ENCODE results near the gene PPP1R16B.
"Not testable (repeated sequence)": the region's sequence is repeated elsewhere in the genome, so short reads cannot be mapped to it uniquely, and the experiment has no call there.

PPP1R16B gene

GRCh38 chr20:38790200-38791053 lies 15.1 kb upstream of the PPP1R16B start:
- H3K4me1 ChIP-seq (ENCODE audit: control insufficient read depth in 1 of 2, insufficient read depth in 2 of 2, low read length in 2 of 2), result no peaks in the 10 kb centered on the region
- no peak overlapping the region for H3K27ac ChIP-seq (ENCODE audit: low read depth, low read length)
- no peak overlapping the region for H3K9ac ChIP-seq (ENCODE audit: low read depth in 1 of 2, low read length in 2 of 2)
- H3K27me3 ChIP-seq (ENCODE audit: control insufficient read depth in 1 of 2, insufficient read depth in 2 of 2, low read length in 2 of 2), result no peaks in the 10 kb centered on the region
- no peaks in the 10 kb centered on the region for H3K9me3 ChIP-seq (ENCODE audit: control insufficient read depth in 1 of 2, low read length in 2 of 2)
- no peak overlapping the region for H3K4me3 ChIP-seq (ENCODE audit: low read depth in 1 of 2, low read length in 2 of 2)
- H3K36me3 ChIP-seq (ENCODE audit: control insufficient read depth in 1 of 2, insufficient read depth in 2 of 2, low read length in 2 of 2), result no peaks in the 10 kb centered on the region

- Histone ChIP-seq H3K4me3 (ENCODE audit: low read depth in 1 of 2, low read length in 2 of 2) (no peak overlapping the region), H3K9me3 (ENCODE audit: control insufficient read depth in 1 of 2, low read length in 2 of 2) (no peaks in the 10 kb centered on the region), H3K27ac (ENCODE audit: low read depth, low read length) (no peak overlapping the region), H3K4me1 (ENCODE audit: control insufficient read depth in 1 of 2, insufficient read depth in 2 of 2, low read length in 2 of 2) (no peaks in the 10 kb centered on the region), H3K36me3 (ENCODE audit: control insufficient read depth in 1 of 2, insufficient read depth in 2 of 2, low read length in 2 of 2) (no peaks in the 10 kb centered on the region), H3K9ac (ENCODE audit: low read depth in 1 of 2, low read length in 2 of 2) (no peak overlapping the region), H3K27me3 (ENCODE audit: control insufficient read depth in 1 of 2, insufficient read depth in 2 of 2, low read length in 2 of 2) (no peaks in the 10 kb centered on the region)
These were observed 14.2 kb upstream of the PPP1R16B start for GRCh38 chr20:38791291-38791690.

- Histone ChIP-seq H3K9ac (ENCODE audit: low read depth in 1 of 2, low read length in 2 of 2) (no peak overlapping the region), H3K27ac (ENCODE audit: low read depth, low read length) (no peak overlapping the region), H3K27me3 (ENCODE audit: control insufficient read depth in 1 of 2, insufficient read depth in 2 of 2, low read length in 2 of 2) (no peaks in the 10 kb centered on the region), H3K36me3 (ENCODE audit: control insufficient read depth in 1 of 2, insufficient read depth in 2 of 2, low read length in 2 of 2) (no peaks in the 10 kb centered on the region), H3K9me3 (ENCODE audit: control insufficient read depth in 1 of 2, low read length in 2 of 2) (no peaks in the 10 kb centered on the region), H3K4me1 (ENCODE audit: control insufficient read depth in 1 of 2, insufficient read depth in 2 of 2, low read length in 2 of 2) (no peaks in the 10 kb centered on the region), H3K4me3 (ENCODE audit: low read depth in 1 of 2, low read length in 2 of 2) (no peak overlapping the region)
These were observed 13.6 kb upstream of the PPP1R16B start for GRCh38 chr20:38791940-38792339.

GRCh38 chr20:38794057-38794456 lies 11.4 kb upstream of the PPP1R16B start:
- H3K4me3 ChIP-seq (ENCODE audit: low read depth in 1 of 2, low read length in 2 of 2); H3K27me3 ChIP-seq (ENCODE audit: control insufficient read depth in 1 of 2, insufficient read depth in 2 of 2, low read length in 2 of 2); H3K4me1 ChIP-seq (ENCODE audit: control insufficient read depth in 1 of 2, insufficient read depth in 2 of 2, low read length in 2 of 2); H3K36me3 ChIP-seq (ENCODE audit: control insufficient read depth in 1 of 2, insufficient read depth in 2 of 2, low read length in 2 of 2); H3K9me3 ChIP-seq (ENCODE audit: control insufficient read depth in 1 of 2, low read length in 2 of 2); H3K9ac ChIP-seq (ENCODE audit: low read depth in 1 of 2, low read length in 2 of 2); H3K27ac ChIP-seq (ENCODE audit: low read depth, low read length): not testable (repeated sequence)

GRCh38 chr20:38798266-38798665 lies 7.2 kb upstream of the PPP1R16B start:
- Histone ChIP-seq H3K27ac (ENCODE audit: low read depth, low read length) (no peak overlapping the region), H3K9ac (ENCODE audit: low read depth in 1 of 2, low read length in 2 of 2) (no peak overlapping the region), H3K27me3 (ENCODE audit: control insufficient read depth in 1 of 2, insufficient read depth in 2 of 2, low read length in 2 of 2) (no peaks in the 10 kb centered on the region), H3K9me3 (ENCODE audit: control insufficient read depth in 1 of 2, low read length in 2 of 2) (no peaks in the 10 kb centered on the region), H3K36me3 (ENCODE audit: control insufficient read depth in 1 of 2, insufficient read depth in 2 of 2, low read length in 2 of 2) (no peaks in the 10 kb centered on the region), H3K4me3 (ENCODE audit: low read depth in 1 of 2, low read length in 2 of 2) (no peak overlapping the region), H3K4me1 (ENCODE audit: control insufficient read depth in 1 of 2, insufficient read depth in 2 of 2, low read length in 2 of 2) (no peaks in the 10 kb centered on the region)

- no peak overlapping the region for H3K27ac ChIP-seq (ENCODE audit: low read depth, low read length)
These were observed 6.3 kb upstream of the PPP1R16B start for GRCh38 chr20:38799203-38799602.

GRCh38 chr20:38800882-38801281 lies 4.6 kb upstream of the PPP1R16B start:
- H3K9me3 ChIP-seq (ENCODE audit: control insufficient read depth in 1 of 2, low read length in 2 of 2), result no peaks in the 10 kb centered on the region
- peaks cover 3 to 6% of the 10 kb centered on the region in 2 donors for H3K27me3 ChIP-seq (ENCODE audit: control insufficient read depth in 1 of 2, insufficient read depth in 2 of 2, low read length in 2 of 2)
- H3K36me3 ChIP-seq (ENCODE audit: control insufficient read depth in 1 of 2, insufficient read depth in 2 of 2, low read length in 2 of 2), result no peaks in the 10 kb centered on the region
- no peak overlapping the region for H3K4me3 ChIP-seq (ENCODE audit: low read depth in 1 of 2, low read length in 2 of 2)
- H3K9ac ChIP-seq (ENCODE audit: low read depth in 1 of 2, low read length in 2 of 2), result no peak overlapping the region
- no peak overlapping the region for H3K27ac ChIP-seq (ENCODE audit: low read depth, low read length)
- peaks cover 0 to 4% of the 10 kb centered on the region in 2 donors for H3K4me1 ChIP-seq (ENCODE audit: control insufficient read depth in 1 of 2, insufficient read depth in 2 of 2, low read length in 2 of 2)

More at GRCh38 chr20:38799203-38799602, 6.3 kb upstream of the PPP1R16B start:
- Histone ChIP-seq H3K9ac (ENCODE audit: low read depth in 1 of 2, low read length in 2 of 2) (no peak overlapping the region), H3K36me3 (ENCODE audit: control insufficient read depth in 1 of 2, insufficient read depth in 2 of 2, low read length in 2 of 2) (no peaks in the 10 kb centered on the region), H3K27me3 (ENCODE audit: control insufficient read depth in 1 of 2, insufficient read depth in 2 of 2, low read length in 2 of 2) (peaks cover 0 to 3% of the 10 kb centered on the region in 2 donors), H3K4me1 (ENCODE audit: control insufficient read depth in 1 of 2, insufficient read depth in 2 of 2, low read length in 2 of 2) (peaks cover 0 to 3% of the 10 kb centered on the region in 2 donors), H3K9me3 (ENCODE audit: control insufficient read depth in 1 of 2, low read length in 2 of 2) (no peaks in the 10 kb centered on the region), H3K4me3 (ENCODE audit: low read depth in 1 of 2, low read length in 2 of 2) (no peak overlapping the region)

GRCh38 chr20:38804221-38804620 lies 1.3 kb upstream of the PPP1R16B start:
- Histone ChIP-seq H3K4me3 (ENCODE audit: low read depth in 1 of 2, low read length in 2 of 2) (no peak overlapping the region), H3K4me1 (ENCODE audit: control insufficient read depth in 1 of 2, insufficient read depth in 2 of 2, low read length in 2 of 2) (peaks cover 9% of the 10 kb centered on the region in 2 donors), H3K9ac (ENCODE audit: low read depth in 1 of 2, low read length in 2 of 2) (no peak overlapping the region), H3K27ac (ENCODE audit: low read depth, low read length) (peak overlapping the region; percentile 8), H3K9me3 (ENCODE audit: control insufficient read depth in 1 of 2, low read length in 2 of 2) (no peaks in the 10 kb centered on the region), H3K27me3 (ENCODE audit: control insufficient read depth in 1 of 2, insufficient read depth in 2 of 2, low read length in 2 of 2) (peaks cover 17 to 28% of the 10 kb centered on the region in 2 donors), H3K36me3 (ENCODE audit: control insufficient read depth in 1 of 2, insufficient read depth in 2 of 2, low read length in 2 of 2) (no peaks in the 10 kb centered on the region)

- Histone ChIP-seq H3K9me3 (ENCODE audit: control insufficient read depth in 1 of 2, low read length in 2 of 2) (no peaks in the 10 kb centered on the region), H3K36me3 (ENCODE audit: control insufficient read depth in 1 of 2, insufficient read depth in 2 of 2, low read length in 2 of 2) (no peaks in the 10 kb centered on the region), H3K9ac (ENCODE audit: low read depth in 1 of 2, low read length in 2 of 2) (peak overlapping the region; percentile 13 to 25), H3K27me3 (ENCODE audit: control insufficient read depth in 1 of 2, insufficient read depth in 2 of 2, low read length in 2 of 2) (peaks cover 17 to 28% of the 10 kb centered on the region in 2 donors), H3K4me1 (ENCODE audit: control insufficient read depth in 1 of 2, insufficient read depth in 2 of 2, low read length in 2 of 2) (peaks cover 9% of the 10 kb centered on the region in 2 donors), H3K27ac (ENCODE audit: low read depth, low read length) (peak overlapping the region; percentile 15), H3K4me3 (ENCODE audit: low read depth in 1 of 2, low read length in 2 of 2) (peak overlapping the region; percentile 59 to 69)
These were observed 605 bp upstream of the PPP1R16B start for GRCh38 chr20:38804682-38805501.

All from duodenal mucosa (tissue), 2 donors.